HepG2 (cell line): ENCODE data around the gene LMTK2.

Source experiments
- CTCF ChIP-seq: sonication (generic); formaldehyde crosslinking; IDR thresholded peaks from 2 replicates; pipeline ENCODE4 v1.5.0; 2020; ENCODE audit warnings: mild to moderate bottlenecking, missing genetic modification reagents, moderate library complexity
- ELF1 ChIP-seq: sonication (generic); formaldehyde crosslinking; IDR thresholded peaks from 2 replicates; pipeline ENCODE4 v1.4.0; 2020; ENCODE audit warnings: missing genetic modification reagents
- SOX6 ChIP-seq, 2 experiments: fragments of 450-650 bp in 1 of 2; sonication (generic) in 1 of 2; formaldehyde crosslinking in 1 of 2; IDR thresholded peaks; 2 replicates each; pipeline versions ENCODE4 v1.4.0 to v1.6.1; 2017 to 2020; ENCODE audit warnings: antibody characterized with exemption in 1 of 2, mild to moderate bottlenecking in 1 of 2, missing genetic modification reagents in 1 of 2

GRCh38 chr7:98193474-98194180 lies 87.0 kb downstream of the LMTK2 start:
- TF ChIP-seq CTCF (CRISPR knock-in tag): no peak
- no peak for TF ChIP-seq ELF1
- no peak for TF ChIP-seq SOX6 (IDR thresholded peaks at IDR 0.05)
- no peak for TF ChIP-seq SOX6 (CRISPR knock-in tag; IDR thresholded peaks at IDR 0.05)
